Neuronal stem cell (in vitro differentiated cells): Measurements from ENCODE around the gene CLNK.

ENCODE experiments used
- DNase-seq: peaks from one replicate; pipeline ENCODE4 v3.0.0-alpha.2; 2013; ENCODE audit warnings: low spot score
- H2AFZ ChIP-seq: one replicate; pipeline ENCODE4 v1.6.1; 2013; ENCODE audit warnings: mild to moderate bottlenecking, low read length, inconsistent platforms
- H2AK5ac ChIP-seq: 2 replicates; pipeline ENCODE4 v1.6.1; 2013; ENCODE audit warnings: low read depth, mild to moderate bottlenecking, inconsistent platforms, low read length, moderate library complexity, mixed read lengths
- H2BK120ac ChIP-seq: 2 replicates; pipeline ENCODE4 v1.6.1; 2013; ENCODE audit warnings: low read depth, mild to moderate bottlenecking, inconsistent platforms, low read length, moderate library complexity, mixed read lengths
- H2BK12ac ChIP-seq: one replicate; pipeline ENCODE4 v1.6.1; 2013; ENCODE audit warnings: low read length, inconsistent platforms
- H2BK15ac ChIP-seq: 2 replicates; pipeline ENCODE4 v1.6.1; 2013; ENCODE audit warnings: mild to moderate bottlenecking, low read length, inconsistent platforms, mixed read lengths
- H2BK5ac ChIP-seq: one replicate; pipeline ENCODE4 v1.6.1; 2013; ENCODE audit warnings: inconsistent platforms, mild to moderate bottlenecking, low read length, moderate library complexity
- H3K14ac ChIP-seq: one replicate; pipeline ENCODE4 v1.6.1; 2013; ENCODE audit warnings: low read length, inconsistent platforms
- H3K18ac ChIP-seq: 2 replicates; pipeline ENCODE4 v1.6.1; 2013; ENCODE audit warnings: low read length, inconsistent platforms
- H3K23ac ChIP-seq: 2 replicates; pipeline ENCODE4 v1.6.1; 2013; ENCODE audit warnings: low read depth, mild to moderate bottlenecking, mixed read lengths, low read length, inconsistent platforms; ENCODE audit not compliant: poor library complexity
- H3K27ac ChIP-seq: replicated peaks from 3 replicates; pipeline ENCODE4 v1.5.1; 2013; ENCODE audit warnings: low read length, inconsistent platforms
- H3K27me3 ChIP-seq, 3 experiments: 2 replicates each; pipeline ENCODE4 v1.6.1; 2013; ENCODE audit warnings: low read length in 3 of 3, mild to moderate bottlenecking in 2 of 3, inconsistent platforms in 1 of 3, low read depth in 1 of 3, mixed read lengths in 1 of 3, moderate library complexity in 1 of 3; ENCODE audit not compliant: control insufficient read depth in 3 of 3, insufficient read depth in 3 of 3
- H3K36me3 ChIP-seq, 2 donors: replicated peaks in 1 of 2; 2 replicates each; pipeline ENCODE4 v1.6.1; 2013; ENCODE audit warnings: low read length in 2 of 2; ENCODE audit not compliant: control insufficient read depth in 2 of 2, insufficient read depth in 2 of 2
- H3K4ac ChIP-seq: 2 replicates; pipeline ENCODE4 v1.6.1; 2013; ENCODE audit warnings: inconsistent platforms, mild to moderate bottlenecking, low read length, moderate library complexity
- H3K4me1 ChIP-seq, 2 donors: 1 replicate in 1 of 2; 2 replicates in 1 of 2; pipeline ENCODE4 v1.6.1; 2013; ENCODE audit warnings: low read length in 2 of 2, low read depth in 1 of 2; ENCODE audit not compliant: control insufficient read depth in 2 of 2, insufficient read depth in 1 of 2
- H3K4me2 ChIP-seq: one replicate; pipeline ENCODE4 v1.6.1; 2013; ENCODE audit warnings: mild to moderate bottlenecking, low read length, inconsistent platforms; ENCODE audit not compliant: insufficient read depth, poor library complexity, severe bottlenecking
- H3K4me3 ChIP-seq, 2 donors: 2 replicates each; pipeline ENCODE4 v1.5.1; 2013; ENCODE audit warnings: low read length in 2 of 2, mild to moderate bottlenecking in 2 of 2, inconsistent platforms in 1 of 2, moderate library complexity in 1 of 2
- H3K79me1 ChIP-seq: one replicate; pipeline ENCODE4 v1.6.1; 2013; ENCODE audit warnings: low read depth, mild to moderate bottlenecking, inconsistent platforms, low read length, moderate library complexity
- H3K9ac ChIP-seq: one replicate; pipeline ENCODE4 v1.6.1; 2013; ENCODE audit warnings: mild to moderate bottlenecking, low read depth, low read length, inconsistent platforms; ENCODE audit not compliant: poor library complexity
- H3K9me3 ChIP-seq, 2 donors: replicated peaks in 1 of 2; 2 replicates each; pipeline versions ENCODE3 to v1.6.1; 2013; ENCODE audit warnings: low read length in 2 of 2, mild to moderate bottlenecking in 2 of 2, inconsistent platforms in 1 of 2, low read depth in 1 of 2, mixed read lengths in 1 of 2, moderate library complexity in 1 of 2; ENCODE audit not compliant: control insufficient read depth in 2 of 2, insufficient read depth in 1 of 2
- H4K8ac ChIP-seq: one replicate; pipeline ENCODE4 v1.6.1; 2013; ENCODE audit warnings: low read depth, mild to moderate bottlenecking, inconsistent platforms, low read length, moderate library complexity
- H4K91ac ChIP-seq: one replicate; pipeline ENCODE4 v1.6.1; 2013; ENCODE audit warnings: low read length, low read depth, mild to moderate bottlenecking, inconsistent platforms; ENCODE audit not compliant: poor library complexity
- WGBS, 2 donors: extraction: QIAGEN DNeasy Blood & Tissue Kit; methylation state at CpG; one replicate each; pipeline ENCODE4 v1.1.7; 2013; ENCODE audit warnings: missing lambda C conversion rate in 2 of 2, mixed read lengths in 1 of 2; ENCODE audit not compliant: insufficient read length in 2 of 2, insufficient replicate concordance in 1 of 2; ENCODE audit errors: extremely low coverage in 2 of 2; 5-methylcytosine and 5-hydroxymethylcytosine counted together

CLNK gene

GRCh38 chr4:10478621-10479020, 205.9 kb downstream of the CLNK start:
- no peak overlapping the region for H2BK5ac ChIP-seq
- no peak overlapping the region for H2BK120ac ChIP-seq
- H3K18ac ChIP-seq, result no peak overlapping the region
- H2BK15ac ChIP-seq, result no peak overlapping the region
- H2AFZ ChIP-seq, result no peak overlapping the region
- H3K4me3 ChIP-seq, result no peak overlapping the region
- no peak overlapping the region for H3K14ac ChIP-seq
- H3K4me1 ChIP-seq, result no peaks in the 10 kb centered on the region
- no peaks in the 10 kb centered on the region for H3K36me3 ChIP-seq
- H3K27ac ChIP-seq, result no peak overlapping the region
- no peak overlapping the region for H4K91ac ChIP-seq
- H3K4ac ChIP-seq, result no peak overlapping the region
- no peak overlapping the region for H2BK12ac ChIP-seq
- H3K9ac ChIP-seq, result no peak overlapping the region
- no peak overlapping the region for H3K23ac ChIP-seq
- no peak overlapping the region for H3K4me2 ChIP-seq
- H3K79me1 ChIP-seq, result no peaks in the 10 kb centered on the region
- H3K27me3 ChIP-seq, result no peaks in the 10 kb centered on the region
- no peak overlapping the region for H2AK5ac ChIP-seq
- H3K9me3 ChIP-seq, result no peaks in the 10 kb centered on the region
- no peak overlapping the region for H4K8ac ChIP-seq
- DNase-seq, result no peak

- H4K8ac ChIP-seq, result no peak overlapping the region
- no peaks in the 10 kb centered on the region for H3K27me3 ChIP-seq
- no peak overlapping the region for H4K91ac ChIP-seq
- no peaks in the 10 kb centered on the region for H3K9me3 ChIP-seq
- no peak overlapping the region for H3K14ac ChIP-seq
- H3K18ac ChIP-seq, result no peak overlapping the region
- H3K4me1 ChIP-seq, result no peaks in the 10 kb centered on the region
- H3K4ac ChIP-seq, result no peak overlapping the region
- H2AFZ ChIP-seq, result no peak overlapping the region
- no peak overlapping the region for H2AK5ac ChIP-seq
- H3K36me3 ChIP-seq, result no peaks in the 10 kb centered on the region
- no peak overlapping the region for H3K4me3 ChIP-seq
- H3K23ac ChIP-seq, result no peak overlapping the region
- no peak overlapping the region for H3K4me2 ChIP-seq
- WGBS, 2 donors, result no CpG with 5 or more reads among the region's 5 CpGs
- no peak overlapping the region for H2BK120ac ChIP-seq
- H2BK12ac ChIP-seq, result no peak overlapping the region
- no peak overlapping the region for H2BK5ac ChIP-seq
- H2BK15ac ChIP-seq, result no peak overlapping the region
- no peak overlapping the region for H3K9ac ChIP-seq
- no peak for DNase-seq
- no peaks in the 10 kb centered on the region for H3K79me1 ChIP-seq
- no peak overlapping the region for H3K27ac ChIP-seq
Measured at GRCh38 chr4:10470505-10470904, 214.1 kb downstream of the CLNK start.

- H3K27ac ChIP-seq, result no peak overlapping the region
- peaks cover 0 to 8% of the 10 kb centered on the region in 2 donors for H3K9me3 ChIP-seq
- no peak overlapping the region for H2AK5ac ChIP-seq
- no peak overlapping the region for H4K8ac ChIP-seq
- no peak overlapping the region for H3K9ac ChIP-seq
- DNase-seq, result no peak
- WGBS, 2 donors, result no CpG with 5 or more reads among the region's 5 CpGs
- no peak overlapping the region for H2AFZ ChIP-seq
- no peak overlapping the region for H3K4ac ChIP-seq
- no peak overlapping the region for H3K23ac ChIP-seq
- H3K79me1 ChIP-seq, result no peaks in the 10 kb centered on the region
- H2BK5ac ChIP-seq, result no peak overlapping the region
- peaks cover 0 to 7% of the 10 kb centered on the region in 2 donors for H3K4me1 ChIP-seq
- H3K36me3 ChIP-seq, result no peaks in the 10 kb centered on the region
- peaks cover 5 to 16% (median 11%) of the 10 kb centered on the region in 3 experiments for H3K27me3 ChIP-seq
- no peak overlapping the region for H3K4me2 ChIP-seq
- H3K18ac ChIP-seq, result no peak overlapping the region
- H2BK12ac ChIP-seq, result no peak overlapping the region
- H2BK15ac ChIP-seq, result no peak overlapping the region
- no peak overlapping the region for H3K14ac ChIP-seq
- H4K91ac ChIP-seq, result no peak overlapping the region
- H3K4me3 ChIP-seq, result no peak overlapping the region
- H2BK120ac ChIP-seq, result no peak overlapping the region
Measured at GRCh38 chr4:10466161-10466560, 218.4 kb downstream of the CLNK start.

GRCh38 chr4:10462876-10463275, 221.7 kb downstream of the CLNK start:
- H3K9me3 ChIP-seq, result peaks cover 4 to 22% of the 10 kb centered on the region in 2 donors
- H4K91ac ChIP-seq, result no peak overlapping the region
- H3K79me1 ChIP-seq, result no peaks in the 10 kb centered on the region
- no peak overlapping the region for H2BK120ac ChIP-seq
- no peak overlapping the region for H2BK15ac ChIP-seq
- no peak overlapping the region for H2BK5ac ChIP-seq
- H3K18ac ChIP-seq, result no peak overlapping the region
- H3K14ac ChIP-seq, result no peak overlapping the region
- no CpG with 5 or more reads among the region's 4 CpGs for WGBS, 2 donors
- peaks cover 6 to 35% (median 25%) of the 10 kb centered on the region in 3 experiments for H3K27me3 ChIP-seq
- H4K8ac ChIP-seq, result no peak overlapping the region
- H2BK12ac ChIP-seq, result no peak overlapping the region
- H3K4me2 ChIP-seq, result no peak overlapping the region
- H3K4me1 ChIP-seq, result peaks cover 0 to 10% of the 10 kb centered on the region in 2 donors
- no peak overlapping the region for H3K9ac ChIP-seq
- no peak overlapping the region for H2AK5ac ChIP-seq
- H3K4me3 ChIP-seq, result no peak overlapping the region
- H3K4ac ChIP-seq, result no peak overlapping the region
- no peak overlapping the region for H3K23ac ChIP-seq
- no peaks in the 10 kb centered on the region for H3K36me3 ChIP-seq
- H2AFZ ChIP-seq, result no peak overlapping the region
- no peak for DNase-seq
- H3K27ac ChIP-seq, result no peak overlapping the region
